Measurements from ENCODE around the gene CAMKMT.

The CAMKMT gene

GRCh38 chr2:44778671-44779476 lies 417.1 kb downstream of the CAMKMT start:
- no peak for DNase-seq

GRCh38 chr2:44779793-44780192 lies 418.0 kb downstream of the CAMKMT start:
- no peak for DNase-seq

- DNase-seq, result no peak
Observed at GRCh38 chr2:44780406-44780805, 418.7 kb downstream of the CAMKMT start.

- no peak for DNase-seq
Observed at GRCh38 chr2:44785433-44785832, 423.7 kb downstream of the CAMKMT start.

DNA sequence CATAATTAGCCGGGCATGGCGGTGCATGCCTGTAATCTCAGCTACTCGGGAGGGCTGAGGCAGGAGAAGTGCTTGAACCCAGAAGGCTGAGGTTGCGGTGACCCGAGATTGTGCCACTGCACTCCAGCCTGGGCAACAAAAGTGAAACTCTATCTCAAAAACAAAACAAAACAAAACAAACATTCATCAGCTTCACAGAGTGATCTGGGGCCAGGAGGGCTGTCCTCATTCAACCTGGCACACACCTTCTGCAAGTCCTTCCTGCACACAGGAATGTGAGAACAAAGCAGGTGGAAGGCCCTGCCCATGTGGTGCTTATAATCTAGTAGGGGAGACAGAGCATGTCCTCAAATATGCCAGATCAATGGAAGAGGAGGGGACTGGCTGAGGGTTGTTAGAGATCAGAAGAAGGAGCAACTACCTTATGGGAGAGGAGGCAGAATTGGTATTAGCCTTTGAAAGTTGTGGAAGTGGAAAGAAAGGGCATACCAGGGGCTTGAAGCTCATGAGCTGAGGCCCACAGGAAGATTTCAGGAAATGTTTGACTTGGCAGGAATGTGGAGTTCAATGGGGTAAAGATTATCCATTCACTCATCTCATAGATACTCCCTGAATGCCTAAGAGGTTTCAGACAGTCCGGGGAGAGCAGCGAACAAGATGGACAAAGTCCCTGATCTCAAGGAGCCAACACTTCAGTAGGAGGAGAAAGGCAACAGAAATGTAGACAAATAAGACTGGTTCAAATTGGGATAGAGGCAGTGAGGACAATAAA lies 424.5 kb downstream of the CAMKMT start:
- no peak for DNase-seq

GRCh38 chr2:44786817-44787214 lies 425.1 kb downstream of the CAMKMT start:
- DNase-seq, result no peak

GRCh38 chr2:44787663-44788062 lies 425.9 kb downstream of the CAMKMT start:
- DNase-seq, result no peak

DNA sequence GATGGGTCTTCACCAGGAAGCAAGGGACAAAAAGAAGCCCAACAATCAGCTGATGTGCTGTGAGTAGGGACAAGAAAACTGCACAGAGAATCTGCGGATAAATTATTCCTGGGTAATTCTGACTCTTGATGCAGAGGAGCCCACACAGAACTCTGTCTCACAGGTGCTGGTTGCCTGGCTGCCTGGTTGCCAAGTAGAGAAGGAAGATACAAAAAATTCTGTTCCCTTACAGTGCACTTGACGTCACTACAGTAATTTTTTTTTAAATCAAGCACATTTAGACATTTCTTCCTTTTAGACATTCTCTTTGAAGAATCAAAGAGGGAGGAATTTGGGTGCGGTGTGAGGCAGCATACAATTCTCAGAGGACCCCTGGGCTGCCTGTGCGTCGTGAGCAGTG lies 427.7 kb downstream of the CAMKMT start:
- no peak for DNase-seq

GRCh38 chr2:44789971-44790721 lies 428.4 kb downstream of the CAMKMT start:
- no peak for DNase-seq

- DNase-seq, result no peak
Observed at GRCh38 chr2:44793322-44793870, 431.6 kb downstream of the CAMKMT start.

GRCh38 chr2:44796771-44797170 lies 435.0 kb downstream of the CAMKMT start:
- DNase-seq, result no peak

DNA sequence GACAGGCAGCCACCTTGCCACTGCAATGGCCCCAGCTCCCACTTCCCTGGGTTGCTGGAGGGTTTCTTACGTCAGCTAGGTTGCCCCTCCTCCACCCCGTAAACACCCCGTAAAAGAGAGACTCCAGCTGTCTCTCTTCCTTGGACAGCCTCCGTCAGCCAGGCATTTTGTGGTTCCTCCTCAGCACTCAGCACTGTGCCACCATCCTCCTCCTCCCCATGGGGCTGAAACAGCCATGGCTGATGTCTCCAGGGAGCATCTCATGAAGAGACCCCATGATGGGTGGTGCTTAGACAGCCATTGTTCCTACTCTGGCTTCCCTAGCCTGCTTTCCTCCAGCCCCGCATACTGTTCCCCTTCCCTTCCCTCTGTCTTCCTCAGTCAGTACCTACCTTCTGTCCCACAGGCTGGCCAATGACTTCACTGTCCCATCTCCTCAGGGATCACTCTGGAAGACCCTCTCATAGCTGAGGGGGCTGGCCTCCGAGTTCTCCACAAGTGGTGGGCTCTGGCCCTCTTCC lies 436.5 kb downstream of the CAMKMT start:
- no peak for DNase-seq

DNA sequence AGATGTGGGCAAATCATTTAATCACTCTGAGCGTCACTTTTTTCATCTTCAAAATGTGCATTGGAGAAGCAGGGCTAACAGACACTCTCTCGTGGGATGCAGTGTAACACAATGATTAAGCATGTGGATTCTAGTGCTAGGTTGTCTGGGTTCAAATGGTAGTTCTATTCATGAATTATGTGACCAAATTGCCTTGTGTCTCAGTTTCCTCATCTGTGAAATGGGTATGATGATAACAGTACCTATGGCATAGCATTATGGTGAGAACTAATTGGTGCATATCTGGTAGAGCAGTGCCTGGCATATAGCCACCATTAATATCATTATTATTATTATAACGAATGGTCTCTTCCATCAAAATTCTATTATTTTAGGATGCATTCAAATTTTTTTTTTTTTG lies 437.4 kb downstream of the CAMKMT start:
- no peak for DNase-seq

DNA sequence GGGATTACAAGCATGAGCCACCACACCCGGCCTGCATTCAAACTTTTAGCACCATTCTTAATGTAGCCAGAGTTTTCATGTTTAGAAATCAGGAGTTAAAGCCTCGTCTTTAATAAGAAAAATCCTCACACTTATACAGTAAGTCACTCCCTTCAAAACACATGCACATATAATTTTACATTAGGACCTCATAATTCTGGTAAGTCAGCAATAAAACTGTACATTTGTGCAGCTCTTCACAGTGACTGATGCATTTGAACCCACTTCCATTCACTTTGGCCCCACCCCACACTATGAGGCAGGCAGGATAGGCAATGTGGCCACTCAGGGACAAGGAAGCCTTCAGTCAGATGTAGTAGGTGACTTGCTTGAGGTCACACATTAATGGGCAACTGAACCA lies 438.0 kb downstream of the CAMKMT start:
- no peak for DNase-seq

DNA sequence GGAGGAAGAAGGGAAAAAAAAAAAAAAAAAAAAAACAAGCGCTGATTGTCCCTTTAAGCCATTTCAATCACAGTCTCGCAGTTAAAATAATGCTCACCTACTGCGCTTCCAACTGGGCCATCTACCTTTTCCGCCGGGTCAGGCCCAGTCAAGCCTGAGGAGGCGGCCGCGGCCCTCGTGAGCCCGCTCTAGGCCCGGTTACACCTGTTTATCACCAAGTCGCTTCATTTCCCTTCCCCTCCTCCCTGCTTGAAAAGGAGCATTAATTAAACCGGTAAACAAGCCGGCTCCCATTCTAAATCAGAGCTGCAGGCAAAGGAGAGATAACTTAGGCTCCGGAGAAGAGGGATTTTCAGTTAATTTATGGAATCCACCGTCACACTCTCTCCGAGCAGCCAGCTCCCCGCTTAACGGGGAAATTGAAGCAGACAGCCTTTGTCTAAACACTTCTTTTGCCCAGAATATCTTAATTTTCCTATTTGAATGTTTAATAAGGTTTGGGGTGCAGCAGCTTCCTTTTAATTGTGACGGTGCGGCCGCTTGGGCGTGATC lies 439.6 kb downstream of the CAMKMT start:
- no peak for DNase-seq

- DNase-seq, result no peak
Observed at GRCh38 chr2:44801841-44802776, 440.4 kb downstream of the CAMKMT start.

DNA sequence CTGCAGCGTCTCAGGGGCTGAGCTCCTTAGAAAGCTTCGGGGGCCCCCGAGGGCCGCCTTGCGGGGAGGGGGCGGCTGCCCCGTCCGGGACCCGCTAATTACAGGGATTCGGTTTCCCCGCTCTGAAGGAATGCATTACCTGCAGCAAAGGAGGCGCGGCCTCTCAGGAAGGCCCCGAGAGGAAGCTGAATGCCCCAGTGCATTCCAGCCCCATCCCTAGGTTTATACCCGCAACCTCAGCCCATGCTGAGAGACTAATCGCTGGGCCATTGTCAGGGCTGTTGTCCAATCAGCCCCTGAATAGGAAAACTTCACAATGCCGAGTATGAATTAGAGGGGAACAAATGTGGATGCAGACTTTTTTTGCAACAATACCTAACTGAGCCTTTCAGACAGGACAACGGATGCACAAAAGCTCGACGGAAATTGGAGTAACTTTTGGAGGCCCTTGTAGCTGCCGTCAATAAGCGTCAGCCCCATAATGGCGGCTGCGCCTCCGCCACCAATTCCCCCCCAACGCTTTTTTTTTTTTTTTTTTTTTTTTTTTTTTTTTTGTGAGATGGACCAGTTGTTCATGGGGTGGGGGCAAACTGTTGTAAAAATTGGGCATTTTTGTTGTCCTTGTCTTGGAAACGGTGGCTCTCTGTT lies 441.2 kb downstream of the CAMKMT start:
- no peak for DNase-seq

GRCh38 chr2:44804406-44805265 lies 442.9 kb downstream of the CAMKMT start:
- DNase-seq, result no peak

DNA sequence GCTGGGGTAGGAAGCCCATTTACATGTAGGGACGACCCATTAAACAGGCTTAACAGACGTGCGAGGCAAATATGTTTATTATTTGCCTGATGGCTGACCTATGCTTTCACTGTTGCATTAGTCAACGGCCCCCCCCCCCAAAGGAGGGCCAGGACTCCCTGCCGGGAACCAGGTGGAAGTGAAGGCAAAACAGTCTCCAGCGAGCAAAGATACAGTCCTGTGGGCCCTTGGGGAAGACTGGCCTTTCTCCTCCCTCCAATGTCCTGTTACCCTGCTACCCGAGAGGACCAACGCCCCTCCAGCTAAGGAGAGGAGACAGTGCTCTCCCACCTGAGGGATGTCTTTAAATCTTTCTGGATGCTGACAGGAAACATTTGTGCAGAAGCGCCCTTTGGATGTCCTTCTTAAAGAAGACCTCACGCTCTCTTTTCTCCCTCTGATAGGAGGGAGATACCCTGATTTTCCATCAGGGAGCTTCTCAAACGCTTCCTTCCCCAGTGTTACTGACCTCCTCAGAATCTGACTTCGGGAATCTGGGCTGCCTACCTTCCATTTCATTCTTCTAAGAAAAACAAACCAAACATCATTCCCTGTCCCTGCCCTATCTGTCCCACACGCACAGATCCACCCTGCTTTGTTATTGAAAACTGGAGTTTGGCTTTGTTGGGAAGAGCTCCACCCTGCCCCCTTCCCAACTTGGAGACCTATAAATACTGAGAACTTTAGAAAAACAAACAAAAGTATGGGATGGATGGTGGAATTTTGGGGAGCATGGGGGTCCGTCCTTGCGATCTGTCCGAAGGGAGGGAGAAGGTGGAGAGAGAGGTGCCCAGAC lies 443.9 kb downstream of the CAMKMT start:
- DNase-seq, result no peak

Data from SHP77 (cell line).